HG03139 (cell line): Measurements from ENCODE around the gene TASP1.
A peak's percentile ranks its signal among the peaks of the same experiment; 100 is the strongest.
"Not testable (repeated sequence)": the region's sequence is repeated elsewhere in the genome, so short reads cannot be mapped to it uniquely, and the experiment has no call there.

Experiments used
- ATAC-seq: cut with Tn5 transposase; IDR thresholded peaks from one replicate; pipeline ENCODE4 v1.9.1; 2021; ENCODE audit not compliant: unreplicated experiment

The TASP1 gene

GRCh38 chr20:13650474-13650873 lies 11.7 kb upstream of the TASP1 start:
- ATAC-seq, result no peak

DNA sequence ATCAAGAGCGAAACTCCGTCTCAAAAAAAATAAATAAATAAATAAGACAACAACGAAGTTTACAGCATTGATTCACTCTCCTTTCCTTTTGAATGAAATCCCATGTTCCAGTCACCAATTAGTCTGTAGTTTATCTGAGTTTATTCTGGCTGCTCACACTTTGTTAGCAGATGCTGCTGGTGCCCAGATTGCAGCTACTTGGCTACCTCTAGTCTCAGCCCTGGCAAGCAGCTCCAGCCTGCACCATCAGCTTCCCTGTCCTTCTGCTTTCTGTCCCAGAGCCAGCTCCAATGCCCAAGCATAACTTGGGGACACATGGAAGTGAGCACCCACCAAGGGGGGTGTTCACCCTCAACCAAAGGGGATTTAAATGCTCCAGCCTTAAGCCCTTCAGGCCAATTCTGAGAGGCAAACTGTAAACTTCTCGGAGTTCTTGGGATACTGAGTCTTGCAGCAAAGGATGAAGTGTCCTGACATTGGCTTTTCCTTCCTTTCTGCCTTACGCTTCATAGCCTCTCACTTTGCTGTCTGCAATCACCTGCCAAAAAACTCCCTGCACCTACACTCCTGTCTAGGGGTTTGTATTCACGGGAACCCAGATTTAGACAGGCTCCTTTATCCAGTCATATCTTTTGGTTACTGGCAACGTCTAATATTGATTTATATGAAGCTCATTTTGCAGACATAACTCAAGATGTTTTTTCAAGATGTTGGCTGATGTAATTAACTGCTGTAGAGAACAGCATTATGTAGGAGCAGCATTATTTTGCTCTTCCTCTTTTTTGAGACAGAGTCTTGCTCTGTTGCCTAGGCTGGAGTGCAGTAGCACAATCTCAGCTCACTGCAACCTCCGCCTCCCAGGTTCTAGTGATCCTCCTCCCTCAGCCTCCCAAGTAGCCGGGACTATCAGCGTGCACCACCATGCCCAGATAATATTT lies 9.8 kb upstream of the TASP1 start:
- no peak for ATAC-seq

DNA sequence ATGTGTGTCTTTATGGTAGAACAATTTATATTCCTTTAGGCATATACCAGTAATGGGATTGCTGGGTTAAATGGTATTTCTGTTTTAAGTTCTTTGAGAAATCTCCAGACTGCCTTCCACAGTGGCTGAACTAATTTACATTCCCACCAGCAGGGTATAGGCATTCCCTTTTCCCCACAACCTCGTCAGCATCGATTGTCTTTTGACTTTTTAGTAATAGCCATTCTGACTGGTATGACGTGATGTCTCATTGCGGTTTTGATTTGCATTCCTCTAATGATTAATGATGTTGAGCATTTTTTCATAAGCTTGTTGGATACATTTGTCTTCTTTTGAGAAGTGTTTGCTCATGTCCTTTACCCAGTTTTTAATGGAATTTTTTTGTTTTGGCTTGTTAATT lies 5.3 kb upstream of the TASP1 start:
- no peak for ATAC-seq

DNA sequence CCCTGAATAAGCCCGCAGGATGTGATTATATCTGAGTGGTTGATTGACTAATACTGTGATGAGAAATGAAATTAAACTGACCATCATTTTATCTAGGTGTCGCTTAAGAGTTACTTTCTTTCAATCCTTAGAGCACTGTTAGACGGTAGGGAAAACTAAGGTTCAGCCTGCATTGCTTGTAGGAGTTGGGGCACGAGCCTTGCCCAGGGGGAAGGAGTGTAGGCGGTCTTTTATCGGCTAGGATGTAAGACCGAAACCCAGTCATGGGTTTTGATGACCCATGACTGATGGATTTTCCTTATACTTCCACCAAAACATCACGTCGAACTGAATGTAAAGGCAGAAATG lies 392 bp upstream of the TASP1 start:
- peak; percentile 9 for ATAC-seq

GRCh38 chr20:13638162-13638495 lies 603 bp downstream of the TASP1 start:
- no peak for ATAC-seq

- ATAC-seq, result no peak
Observed at GRCh38 chr20:13632431-13632830, 6.3 kb downstream of the TASP1 start.

- ATAC-seq, result not testable (repeated sequence)
Observed at GRCh38 chr20:13627525-13627924, 11.2 kb downstream of the TASP1 start.

DNA sequence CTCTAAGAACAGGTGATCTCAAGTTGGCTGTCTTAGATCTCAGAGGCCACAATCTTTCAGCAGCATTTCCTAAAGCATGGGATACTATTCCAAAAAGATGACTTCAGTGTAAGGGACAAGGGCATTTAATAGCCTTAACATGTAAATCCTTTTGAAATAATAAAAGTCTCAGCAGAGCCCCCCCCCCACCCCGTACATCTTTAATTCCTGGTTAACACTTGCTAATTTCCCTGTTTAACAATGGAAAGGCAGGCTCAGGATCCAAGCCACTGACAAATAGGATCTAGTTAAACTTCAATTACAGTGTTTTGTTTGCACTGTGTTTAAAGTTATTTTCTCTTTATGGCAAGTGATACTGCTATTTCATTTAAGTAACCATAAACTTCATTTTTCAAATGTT lies 12.0 kb downstream of the TASP1 start:
- ATAC-seq, result no peak

DNA sequence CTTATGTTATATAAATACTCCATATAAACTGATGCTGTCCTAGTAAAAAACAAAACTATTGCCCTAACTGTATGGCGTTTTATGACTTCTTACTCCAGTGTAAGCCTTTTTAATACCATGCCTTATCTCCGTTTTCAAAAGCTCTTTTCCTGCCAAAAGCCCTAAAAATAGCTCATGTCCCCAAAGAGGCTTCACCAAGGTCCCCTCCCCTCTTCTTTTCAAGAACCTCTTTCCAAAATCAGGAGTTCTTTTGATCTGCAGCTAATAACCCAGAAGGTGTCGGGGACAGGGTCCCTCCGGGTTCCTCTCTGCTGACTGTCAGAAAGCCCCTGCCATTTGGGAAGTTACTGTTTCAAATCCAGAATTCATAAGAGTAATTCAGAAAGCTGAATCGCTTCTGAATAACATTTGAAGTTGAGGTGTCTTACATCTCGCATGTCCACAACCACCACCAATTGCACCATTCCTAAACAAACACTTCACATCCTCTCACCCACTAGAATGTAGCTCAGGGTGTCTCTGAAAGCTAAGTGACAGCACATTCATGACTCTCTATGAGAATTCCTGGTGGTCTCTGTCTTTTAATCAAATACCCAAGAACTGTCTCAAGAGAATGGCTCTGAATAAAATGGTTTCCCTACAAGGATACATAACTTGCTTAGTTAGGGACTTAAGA lies 13.3 kb downstream of the TASP1 start:
- no peak for ATAC-seq

- ATAC-seq, result not testable (repeated sequence)
Observed at GRCh38 chr20:13619415-13619814, 19.3 kb downstream of the TASP1 start.

DNA sequence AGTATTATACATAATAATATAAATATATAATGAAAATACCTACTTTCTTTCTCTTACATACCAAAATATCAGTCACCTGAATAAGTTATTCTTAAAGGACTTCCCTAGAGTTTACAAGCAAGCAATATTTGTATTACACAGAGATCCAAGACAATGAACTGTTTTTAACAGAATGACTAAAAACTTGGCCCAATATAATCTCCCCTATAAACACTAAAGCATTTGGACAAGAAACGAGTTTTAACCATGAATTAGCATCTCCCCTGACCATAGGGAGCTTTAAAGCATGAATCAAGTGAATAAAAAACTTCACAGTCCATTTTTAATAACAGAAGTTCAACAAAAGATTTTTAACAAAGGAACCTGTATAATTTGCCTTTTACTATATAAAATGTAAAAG lies 20.3 kb downstream of the TASP1 start:
- ATAC-seq, result not testable (repeated sequence)

GRCh38 chr20:13617585-13617984 lies 21.1 kb downstream of the TASP1 start:
- not testable (repeated sequence) for ATAC-seq

DNA sequence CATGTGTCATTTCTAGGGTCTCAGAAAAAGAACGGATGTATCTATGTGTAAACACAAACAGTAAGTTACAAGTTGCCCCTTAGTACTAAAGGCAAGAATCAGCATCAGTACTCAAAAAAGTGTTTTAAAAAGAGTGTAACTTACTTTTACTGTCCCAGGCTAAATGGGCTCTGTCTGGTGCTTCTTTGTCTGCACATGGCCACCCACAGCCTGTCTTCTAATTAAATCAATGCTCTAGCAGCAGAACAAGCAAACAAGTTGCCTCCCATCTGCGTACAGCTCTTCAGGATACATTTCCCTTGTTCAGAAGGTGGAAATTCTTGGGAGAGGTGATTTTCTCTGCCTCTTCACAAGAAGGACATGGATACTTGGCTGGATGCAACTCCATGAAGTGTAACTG lies 22.0 kb downstream of the TASP1 start:
- ATAC-seq, result not testable (repeated sequence)

- no peak for ATAC-seq
Observed at GRCh38 chr20:13613917-13614316, 24.8 kb downstream of the TASP1 start.

DNA sequence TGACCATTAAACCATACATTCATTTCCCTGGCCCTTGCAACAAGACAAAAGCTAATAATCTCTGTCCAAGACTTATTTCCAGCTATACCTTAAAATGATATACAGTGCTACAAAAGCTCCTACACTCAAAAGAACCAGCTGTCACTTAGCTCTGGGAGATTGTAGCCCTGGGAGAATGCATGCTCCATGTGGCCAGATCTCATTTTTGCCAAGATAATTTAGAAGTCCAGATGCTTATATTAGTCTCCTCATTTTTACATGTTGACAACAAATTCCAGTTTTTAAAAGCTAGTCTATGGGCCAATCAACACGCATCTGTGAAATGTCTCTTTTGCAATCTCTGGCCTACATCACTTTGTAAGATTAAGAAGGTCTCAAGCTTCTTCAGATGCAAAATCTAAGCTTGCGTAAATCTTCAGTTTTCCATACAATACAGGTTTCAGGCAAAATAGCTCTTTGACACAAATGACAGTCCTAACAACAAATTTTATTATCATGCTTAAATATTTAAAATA lies 27.1 kb downstream of the TASP1 start:
- ATAC-seq, result no peak

DNA sequence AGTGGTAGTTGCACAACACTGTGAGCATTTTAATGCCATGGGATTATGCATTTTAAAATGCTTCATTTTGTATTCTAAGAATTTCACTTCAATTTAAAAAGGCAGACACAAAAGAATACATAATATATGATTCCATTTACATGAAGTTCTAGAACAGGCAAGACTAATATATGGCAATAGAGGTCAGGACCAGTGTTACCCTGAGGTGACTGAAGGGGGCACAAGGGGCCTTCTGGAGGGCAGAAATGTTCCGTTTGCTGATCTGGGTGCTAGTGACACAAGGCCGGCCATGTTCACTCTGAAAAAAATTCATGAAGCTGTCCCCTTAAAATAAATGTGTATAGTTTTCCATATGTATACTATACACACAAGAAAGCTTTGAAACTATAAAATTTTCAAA lies 28.5 kb downstream of the TASP1 start:
- no peak for ATAC-seq

DNA sequence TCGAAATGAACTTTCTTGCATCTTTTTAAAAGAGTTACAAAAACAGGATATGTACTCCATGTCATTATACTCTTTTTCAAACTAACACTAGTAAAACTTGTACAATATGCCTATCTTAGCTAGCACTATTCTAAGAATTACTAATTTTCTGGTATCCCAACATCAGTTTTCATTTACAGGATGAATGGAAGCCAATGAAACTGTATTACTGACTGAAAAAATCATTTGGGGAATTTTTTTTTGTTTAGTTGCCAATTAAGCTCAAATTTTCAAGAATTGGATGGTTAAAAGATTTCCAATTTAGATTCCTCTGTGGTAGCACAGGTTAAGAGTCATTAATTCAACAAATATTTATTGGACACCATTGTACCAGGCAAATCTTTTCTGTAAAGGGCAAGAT lies 30.7 kb downstream of the TASP1 start:
- no peak for ATAC-seq

DNA sequence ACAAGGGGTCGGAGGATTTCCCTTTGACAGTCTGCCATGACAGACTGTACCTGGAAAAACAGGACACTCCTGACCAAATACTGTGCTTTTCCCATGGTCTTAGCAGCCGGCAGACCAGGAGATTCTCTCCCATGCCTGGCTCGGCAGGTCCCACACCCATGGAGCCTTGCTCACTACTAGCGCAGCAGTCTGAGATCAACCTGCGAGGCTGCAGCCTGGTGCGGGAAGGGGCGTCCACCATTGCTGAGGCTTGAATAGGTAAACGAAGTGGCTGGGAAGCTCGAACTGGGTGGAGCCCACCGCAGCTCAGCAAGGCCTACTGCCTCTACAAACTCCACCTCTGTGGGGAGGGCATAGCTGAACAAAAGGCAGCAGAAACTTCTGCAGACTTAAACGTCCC lies 45.3 kb downstream of the TASP1 start:
- ATAC-seq, result not testable (repeated sequence)

- no peak for ATAC-seq
Observed at GRCh38 chr20:13588049-13588448, 50.7 kb downstream of the TASP1 start.

- no peak for ATAC-seq
Observed at GRCh38 chr20:13587370-13587769, 51.4 kb downstream of the TASP1 start.

DNA sequence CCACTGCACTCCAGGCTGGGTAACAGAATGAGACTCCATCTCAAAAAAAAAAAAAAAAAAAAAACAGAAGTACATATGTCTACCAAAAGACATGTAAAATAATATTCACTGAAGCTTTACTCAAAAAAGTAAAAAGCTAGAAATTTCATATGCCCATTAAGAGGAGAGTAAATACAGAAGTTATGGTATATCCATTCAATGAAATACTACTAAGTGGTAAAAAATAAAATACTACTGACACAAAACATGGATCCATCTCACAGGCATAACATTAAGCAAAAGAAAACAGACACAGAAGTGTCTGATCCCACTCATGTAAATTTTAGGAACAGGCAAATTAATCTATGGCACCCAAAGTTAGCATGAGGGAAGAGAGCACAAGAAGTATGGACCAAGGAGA lies 52.6 kb downstream of the TASP1 start:
- no peak for ATAC-seq

- ATAC-seq, result no peak
Observed at GRCh38 chr20:13581451-13581850, 57.3 kb downstream of the TASP1 start.
